ENCODE data around the gene TIAL1.
"Not testable (repeated sequence)": the region's sequence is repeated elsewhere in the genome, so short reads cannot be mapped to it uniquely, and the experiment has no call there.

The TIAL1 gene

GRCh38 chr10:119625570-119626280, 29.0 kb upstream of the TIAL1 start:
- TF ChIP-seq CTCF (conservative IDR thresholded peaks at IDR 0.05; ENCODE audit: low read depth, low read length): no peak
- no peak for DNase-seq (ENCODE audit: low read depth)
- no peak overlapping the region for H3K4me3 ChIP-seq (ENCODE audit: low read length)

GRCh38 chr10:119621078-119621384, 24.3 kb upstream of the TIAL1 start:
- no peak for TF ChIP-seq CTCF (conservative IDR thresholded peaks at IDR 0.05; ENCODE audit: low read depth, low read length)
- H3K4me3 ChIP-seq (ENCODE audit: low read length): no peak overlapping the region
- DNase-seq (ENCODE audit: low read depth): no peak

GRCh38 chr10:119620241-119621077, 23.7 kb upstream of the TIAL1 start:
- H3K4me3 ChIP-seq (ENCODE audit: low read length): no peak overlapping the region
- TF ChIP-seq CTCF (conservative IDR thresholded peaks at IDR 0.05; ENCODE audit: low read depth, low read length): no peak
- no peak for DNase-seq (ENCODE audit: low read depth)

GRCh38 chr10:119619811-119620210, 23.0 kb upstream of the TIAL1 start:
- not testable (repeated sequence) for H3K4me3 ChIP-seq (ENCODE audit: low read length); DNase-seq (ENCODE audit: low read depth)

GRCh38 chr10:119619215-119619614, 22.5 kb upstream of the TIAL1 start:
- no peak for DNase-seq (ENCODE audit: low read depth)
- no peak for TF ChIP-seq CTCF (conservative IDR thresholded peaks at IDR 0.05; ENCODE audit: low read depth, low read length)
- H3K4me3 ChIP-seq (ENCODE audit: low read length): no peak overlapping the region

- DNase-seq (ENCODE audit: low read depth): no peak
- TF ChIP-seq CTCF (conservative IDR thresholded peaks at IDR 0.05; ENCODE audit: low read depth, low read length): peak; percentile 15
- no peak overlapping the region for H3K4me3 ChIP-seq (ENCODE audit: low read length)
Observed at GRCh38 chr10:119616882-119617570, 20.3 kb upstream of the TIAL1 start.

- no peak for DNase-seq (ENCODE audit: low read depth)
- no peak for TF ChIP-seq CTCF (conservative IDR thresholded peaks at IDR 0.05; ENCODE audit: low read depth, low read length)
- no peak overlapping the region for H3K4me3 ChIP-seq (ENCODE audit: low read length)
Observed at GRCh38 chr10:119614686-119615085, 17.9 kb upstream of the TIAL1 start.

Measured in retinal pigment epithelial cell (primary cell).